HG03135 (cell line): ENCODE data around the gene RNF214.
"Not testable (repeated sequence)": the region's sequence is repeated elsewhere in the genome, so short reads cannot be mapped to it uniquely, and the experiment has no call there.

Experiments
- ATAC-seq: cut with Tn5 transposase; IDR thresholded peaks from one replicate; pipeline ENCODE4 v1.9.1; 2021; ENCODE audit warnings: mild to moderate bottlenecking, moderate library complexity; ENCODE audit not compliant: unreplicated experiment

The RNF214 gene

DNA sequence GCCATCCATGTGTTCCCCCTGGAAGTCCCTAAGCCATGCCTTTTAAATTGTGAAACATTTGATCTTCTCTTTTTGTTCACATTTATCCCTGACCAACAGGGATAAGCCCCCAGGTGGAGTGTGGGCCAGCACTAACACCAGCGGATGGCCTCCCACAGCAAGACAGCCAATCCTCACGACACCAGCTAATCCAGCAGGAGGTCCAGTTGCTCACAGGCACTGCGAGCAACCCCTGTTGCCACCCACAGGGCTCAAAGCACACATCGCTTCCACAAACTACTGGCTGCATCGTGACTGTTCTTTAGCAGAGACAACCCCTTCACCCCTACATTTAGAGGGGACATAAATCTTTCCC, 2.6 kb upstream of the RNF214 start:
- ATAC-seq = no peak

DNA sequence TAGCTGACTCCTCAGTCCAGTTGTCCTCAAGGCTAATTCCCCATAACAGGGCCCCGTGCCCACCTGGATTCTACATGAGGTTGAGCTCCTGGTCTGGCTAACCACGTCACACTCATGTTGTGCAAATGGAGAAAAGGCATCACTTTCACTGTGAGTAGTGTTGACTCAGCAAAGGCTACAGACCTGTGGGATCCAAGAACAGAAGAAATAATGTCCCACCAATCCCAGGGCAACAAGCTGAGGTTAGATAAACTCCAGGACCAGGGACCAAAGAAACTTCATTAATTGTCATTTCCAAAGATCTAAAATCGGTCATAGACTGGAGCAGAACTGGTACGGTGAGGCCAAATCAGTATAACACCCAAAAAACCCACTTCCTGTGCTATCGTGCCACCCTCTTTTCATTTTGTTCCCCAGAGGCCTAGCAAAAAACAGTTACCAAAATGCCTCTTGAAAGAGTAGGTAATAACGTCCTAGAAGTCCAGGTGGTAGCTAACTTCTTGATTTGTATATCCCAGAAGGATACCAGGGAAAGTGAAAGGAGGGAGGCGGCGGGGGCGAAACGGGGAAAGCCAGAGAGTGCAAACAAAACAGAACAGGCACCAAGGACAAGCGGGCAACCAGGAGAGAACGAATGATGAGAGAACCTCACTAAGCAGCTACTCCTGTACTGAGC, 2.0 kb upstream of the RNF214 start:
- ATAC-seq = no peak

GRCh38 chr11:117230999-117231841, 1.3 kb upstream of the RNF214 start:
- ATAC-seq = no peak

DNA sequence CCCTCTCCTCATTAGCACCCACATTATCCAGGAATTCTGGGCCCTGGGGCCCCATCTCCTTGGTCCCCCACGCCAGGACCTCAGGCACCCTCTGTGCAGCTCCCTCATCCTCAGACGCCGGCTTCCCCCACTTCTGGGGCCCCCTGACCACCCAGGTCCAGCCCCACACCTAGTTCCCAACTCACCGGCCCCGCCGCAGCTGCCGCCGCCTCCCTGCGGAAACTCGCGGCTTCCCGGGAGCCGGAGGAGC, 704 bp upstream of the RNF214 start, which contains the start of gene PCSK7:
Gene PCSK7 (minus strand): TSS at position 232 of the 250 bp plus-strand sequence. CDS start 2,229 bp downstream, outside the sequence.
- no peak for ATAC-seq

GRCh38 chr11:117232911-117233409, 489 bp downstream of the RNF214 start:
- ATAC-seq = no peak

GRCh38 chr11:117238221-117238620, 5.8 kb downstream of the RNF214 start:
- no peak for ATAC-seq

DNA sequence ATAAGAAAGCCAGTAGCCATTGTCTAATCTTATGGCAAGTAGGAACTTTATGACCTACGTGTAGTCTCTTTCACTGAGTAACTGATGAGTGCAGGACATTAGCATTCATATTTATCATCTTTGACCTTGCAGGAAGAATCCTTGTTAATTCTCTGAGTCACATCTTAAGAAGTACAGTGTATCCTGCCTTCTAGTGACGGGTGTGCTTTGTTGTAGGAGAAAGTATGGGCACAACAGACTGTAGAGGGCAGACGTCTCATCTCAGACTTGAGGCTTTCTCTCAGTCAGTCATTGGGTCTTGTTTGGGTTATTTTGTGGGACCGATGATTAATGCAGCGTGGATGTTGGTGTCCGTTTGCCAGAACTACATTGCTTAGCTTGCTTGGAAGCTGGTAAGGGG, 6.8 kb downstream of the RNF214 start:
- ATAC-seq = no peak

DNA sequence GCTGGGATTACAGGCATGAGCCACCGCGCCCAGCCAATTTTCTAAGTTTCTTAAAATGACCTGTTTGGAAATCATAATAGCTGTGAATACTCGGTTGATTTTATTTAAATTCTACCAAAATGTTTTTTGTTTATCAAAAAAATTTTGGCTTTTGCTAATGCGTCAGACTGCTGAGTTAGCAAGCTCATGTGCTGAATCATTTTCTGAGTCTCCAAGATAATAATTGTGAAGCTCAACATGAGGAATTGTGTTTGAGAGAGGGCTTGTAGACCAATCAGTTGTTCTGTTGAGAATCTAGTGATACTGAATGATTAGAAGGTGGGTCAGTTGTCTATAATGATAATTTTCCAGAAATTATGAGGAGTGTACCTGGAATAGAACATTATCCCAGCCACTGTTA, 15.9 kb downstream of the RNF214 start:
- ATAC-seq = no peak

GRCh38 chr11:117249571-117249970, 17.1 kb downstream of the RNF214 start:
- ATAC-seq = no peak

DNA sequence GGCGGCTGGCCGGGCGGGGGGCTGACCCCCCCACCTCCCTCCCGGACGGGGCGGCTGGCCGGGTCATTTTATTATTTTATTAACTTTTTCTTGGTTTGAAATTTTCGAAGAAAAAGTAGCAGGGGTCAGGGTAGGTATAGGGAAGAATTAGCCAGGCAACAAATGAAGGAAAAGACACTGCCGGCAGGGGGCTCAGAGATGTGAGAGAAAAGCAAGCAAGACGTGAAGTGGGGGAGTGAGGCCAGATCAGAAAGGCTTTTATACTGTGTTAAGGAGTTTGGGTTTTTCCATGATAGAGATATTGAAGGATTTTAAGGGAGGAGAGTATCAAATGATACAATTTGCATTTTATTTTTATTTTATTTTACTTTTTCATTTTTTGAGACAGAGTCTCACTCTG, 19.0 kb downstream of the RNF214 start:
- no peak for ATAC-seq

- no peak for ATAC-seq
These were observed 23.5 kb downstream of the RNF214 start for GRCh38 chr11:117255966-117256365.

DNA sequence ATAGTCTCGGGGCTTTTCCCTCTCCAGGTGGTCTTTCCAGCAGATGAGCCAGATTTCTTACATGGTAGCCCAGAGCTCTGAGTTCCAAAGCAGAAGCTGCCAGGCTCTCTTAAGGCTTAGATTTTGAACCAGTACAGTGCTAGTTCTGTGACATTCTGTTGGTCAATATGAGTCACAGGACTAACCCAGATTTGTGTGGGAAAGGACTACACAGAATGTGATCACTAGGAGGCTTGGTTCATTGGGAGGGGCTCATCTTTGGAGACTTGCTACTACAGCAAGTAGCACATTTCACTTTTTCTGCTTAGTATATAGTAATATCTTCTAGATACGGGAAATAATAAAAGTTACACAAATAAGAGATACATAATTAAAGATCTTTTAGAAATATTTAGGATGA, 24.1 kb downstream of the RNF214 start:
- ATAC-seq = no peak

DNA sequence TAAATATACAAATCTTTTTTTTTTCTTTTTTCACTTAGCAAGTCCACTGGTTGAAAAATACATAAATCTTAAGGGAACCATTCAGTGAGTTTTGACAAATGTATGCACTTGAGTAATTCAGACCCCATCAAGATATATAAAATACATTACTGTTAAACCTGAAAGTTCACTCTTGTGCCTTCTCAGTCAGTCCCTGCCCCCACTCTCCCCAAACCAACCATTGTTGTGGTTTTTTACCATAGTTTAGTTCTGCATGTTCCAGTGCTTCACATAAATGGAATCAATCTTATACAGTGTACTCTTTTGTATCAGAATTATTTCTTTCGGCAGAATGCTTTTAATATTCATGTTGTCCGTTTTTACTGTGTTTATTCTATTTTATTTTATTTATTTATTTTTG, 26.1 kb downstream of the RNF214 start:
- no peak for ATAC-seq

GRCh38 chr11:117259417-117259816, 26.9 kb downstream of the RNF214 start:
- ATAC-seq = no peak

DNA sequence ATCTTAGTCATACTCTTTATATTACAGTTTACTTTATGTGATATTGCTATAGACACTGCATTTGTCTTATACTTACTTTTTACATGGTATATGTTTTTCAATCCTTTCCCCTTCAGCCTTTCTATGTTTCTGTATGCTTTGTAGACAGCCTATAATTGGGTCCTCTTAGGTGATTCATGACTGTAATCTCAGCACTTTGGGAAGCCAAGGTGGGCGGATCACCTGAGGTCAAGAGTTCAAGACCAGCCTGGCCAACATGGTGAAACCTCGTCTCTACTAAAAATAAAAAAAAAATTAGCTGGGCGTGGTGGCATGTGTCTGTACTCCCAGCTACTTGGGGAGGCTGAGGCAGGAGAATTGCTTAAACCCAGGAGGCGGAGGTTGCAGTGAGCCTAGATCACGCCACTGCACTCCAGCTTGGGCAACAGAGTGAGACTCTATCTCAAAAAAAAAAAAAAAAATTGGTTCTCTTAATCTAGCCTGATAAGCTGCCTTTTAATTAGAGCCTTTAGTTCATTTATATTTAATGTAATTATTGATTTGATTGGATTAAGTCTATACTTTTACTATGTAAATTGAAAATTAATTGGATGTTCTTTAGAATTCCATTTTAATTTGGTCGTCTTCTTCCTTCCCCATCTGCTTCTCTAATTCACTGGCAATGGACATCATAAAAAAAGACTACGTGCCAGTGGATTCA, 32.3 kb downstream of the RNF214 start:
- ATAC-seq = not testable (repeated sequence)

DNA sequence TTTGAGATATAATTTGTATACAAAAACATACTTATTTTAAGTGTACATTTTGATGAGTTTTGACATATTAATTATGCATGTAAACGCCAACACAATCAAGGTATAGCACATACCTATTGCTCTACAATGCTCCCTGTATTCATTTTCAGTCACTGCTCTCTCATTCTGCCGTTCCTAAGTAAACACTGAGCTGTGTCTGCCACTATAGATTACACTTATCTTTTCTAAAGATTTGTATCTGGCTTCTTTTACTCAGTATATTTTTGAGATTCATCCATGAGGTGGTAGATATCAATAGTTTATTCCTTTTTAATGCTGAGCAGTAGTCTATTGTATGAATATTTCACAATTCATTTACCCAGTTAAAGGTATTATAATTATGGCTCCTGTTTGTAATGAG, 33.3 kb downstream of the RNF214 start:
- ATAC-seq = no peak

DNA sequence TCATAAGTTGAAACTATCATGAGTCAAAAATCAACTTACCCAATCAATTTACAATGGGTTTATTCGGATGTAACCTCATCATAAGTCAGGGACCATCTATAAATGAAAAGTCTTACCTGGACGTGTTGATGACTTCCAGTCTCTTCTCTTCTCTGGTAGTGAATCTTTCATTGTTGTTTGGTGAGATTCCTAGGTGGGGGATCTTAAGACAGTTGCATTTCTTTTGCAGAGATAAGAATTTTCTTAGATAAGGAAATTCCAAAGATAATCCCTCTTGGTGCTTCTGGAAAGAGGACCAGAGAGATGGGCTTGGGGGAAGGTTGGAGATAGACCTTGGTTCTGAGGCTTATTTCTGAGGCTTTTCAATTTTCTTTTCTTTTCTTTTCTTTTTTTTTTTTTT, 37.4 kb downstream of the RNF214 start:
- ATAC-seq = no peak

DNA sequence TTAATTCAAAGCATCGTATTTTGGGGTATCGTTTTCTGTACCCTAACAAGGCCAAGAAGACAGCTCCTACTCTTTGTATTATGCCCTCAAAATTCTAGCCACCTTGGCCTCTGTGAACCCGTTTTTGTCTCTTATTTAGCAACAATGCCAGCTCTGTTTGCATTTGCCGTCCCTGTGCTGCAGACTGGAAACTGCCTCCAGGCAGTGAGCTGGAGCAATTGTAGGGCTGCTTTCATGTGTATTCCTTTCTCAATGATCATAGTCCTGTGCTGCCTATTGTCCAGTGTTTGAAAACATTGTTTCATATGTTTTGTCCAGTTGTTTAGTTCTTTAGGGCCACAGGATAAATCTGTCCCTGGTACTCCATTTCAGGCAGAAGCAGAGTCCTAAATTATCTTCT, 38.7 kb downstream of the RNF214 start:
- ATAC-seq = no peak

DNA sequence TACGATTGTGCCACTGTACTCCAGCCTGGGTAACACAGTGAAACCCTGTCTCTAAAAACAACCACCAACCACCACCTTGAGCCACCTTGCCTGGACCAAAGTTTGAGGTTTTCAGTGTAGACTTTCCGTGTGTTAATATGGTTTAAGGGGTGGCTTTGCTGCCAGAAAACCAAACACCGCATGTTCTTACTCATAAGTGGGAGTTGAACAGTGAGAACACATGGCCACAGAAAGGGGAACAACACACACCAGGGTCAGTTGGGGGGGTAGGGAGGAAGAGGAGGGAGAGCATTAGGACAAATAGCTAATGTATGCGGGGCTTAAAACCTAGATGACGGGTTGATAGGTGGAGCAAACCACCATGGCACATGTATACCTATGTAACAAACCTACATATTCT, 39.7 kb downstream of the RNF214 start:
- ATAC-seq = not testable (repeated sequence)

GRCh38 chr11:117273550-117274289, 41.2 kb downstream of the RNF214 start:
- no peak for ATAC-seq

- ATAC-seq = no peak
These were observed 45.9 kb downstream of the RNF214 start for GRCh38 chr11:117278347-117278746.
